Keratinocyte (primary cell): ENCODE data around the gene DSE. TPM values are rescaled to one million over a fixed set of nuclear protein-coding genes. Genes with fewer than 3 reads are reported as not detected.

Experiments used
- DNase-seq: peaks from one replicate; pipeline ENCODE4 v3.0.0-alpha.2; 2011; ENCODE audit warnings: low read depth, missing footprints, low spot score
- FAIRE-seq: peaks from 2 replicates; lab custom pipeline; 2011; peaks lifted over from hg19 to GRCh38; lab: Jason Lieb, UNC
- H2AFZ ChIP-seq: 2 replicates; pipeline ENCODE4 v1.6.0; 2012; ENCODE audit warnings: low read length, control low read depth, inconsistent platforms; ENCODE audit not compliant: control insufficient read depth
- H3K27ac ChIP-seq: 2 replicates; pipeline ENCODE4 v1.5.1; 2011; ENCODE audit warnings: low read length; ENCODE audit not compliant: control insufficient read depth, insufficient read depth
- H3K27me3 ChIP-seq: 3 replicates; pipeline ENCODE4 v1.6.0; 2011; ENCODE audit warnings: low read length; ENCODE audit not compliant: control insufficient read depth, insufficient read depth; ENCODE audit errors: extremely low read depth
- H3K36me3 ChIP-seq, 2 experiments: 2 replicates in 1 of 2; 3 replicates in 1 of 2; pipeline ENCODE4 v1.5.1; 2011; ENCODE audit warnings: low read length in 2 of 2, mild to moderate bottlenecking in 1 of 2; ENCODE audit not compliant: control insufficient read depth in 2 of 2, insufficient read depth in 2 of 2; ENCODE audit errors: extremely low read depth in 1 of 2
- H3K4me1 ChIP-seq: 3 replicates; pipeline ENCODE4 v1.5.1; 2011; ENCODE audit warnings: low read length; ENCODE audit not compliant: control insufficient read depth, insufficient read depth; ENCODE audit errors: extremely low read depth
- H3K4me2 ChIP-seq: 3 replicates; pipeline ENCODE4 v1.6.0; 2011; ENCODE audit warnings: low read depth, low read length; ENCODE audit not compliant: control insufficient read depth, insufficient read depth; ENCODE audit errors: extremely low read depth
- H3K4me3 ChIP-seq, 3 experiments: fragments of 200-600 bp in 1 of 3; sonication (generic) in 1 of 3; 2 replicates in 2 of 3; 3 replicates in 1 of 3; pipeline ENCODE4 v1.5.1; 2011 to 2016; ENCODE audit warnings: low read length in 3 of 3, mild to moderate bottlenecking in 3 of 3, control low read depth in 2 of 3, inconsistent platforms in 1 of 3, low read depth in 1 of 3, mixed read lengths in 1 of 3, mixed run types in 1 of 3, moderate library complexity in 1 of 3; ENCODE audit not compliant: control insufficient read depth in 2 of 3, insufficient read depth in 2 of 3; ENCODE audit errors: extremely low read depth in 1 of 3
- H3K79me2 ChIP-seq: 2 replicates; pipeline ENCODE4 v1.6.0; 2012; ENCODE audit warnings: low read length; ENCODE audit not compliant: control insufficient read depth, insufficient read depth
- H3K9ac ChIP-seq: 3 replicates; pipeline ENCODE4 v1.6.0; 2011; ENCODE audit warnings: low read length; ENCODE audit not compliant: control insufficient read depth, insufficient read depth; ENCODE audit errors: extremely low read depth
- H3K9me1 ChIP-seq: 3 replicates; pipeline ENCODE4 v1.6.0; 2011; ENCODE audit warnings: low read length; ENCODE audit not compliant: control insufficient read depth, insufficient read depth; ENCODE audit errors: extremely low read depth
- H3K9me3 ChIP-seq: 2 replicates; pipeline ENCODE4 v1.5.1; 2012; ENCODE audit warnings: low read depth, low read length; ENCODE audit not compliant: control insufficient read depth
- H4K20me1 ChIP-seq: 3 replicates; pipeline ENCODE4 v1.6.0; 2011; ENCODE audit warnings: low read length; ENCODE audit not compliant: control insufficient read depth, insufficient read depth; ENCODE audit errors: extremely low read depth
- EZH2 ChIP-seq: IDR thresholded peaks from one replicate; pipeline ENCODE4 v1.6.1; 2012; ENCODE audit warnings: inconsistent platforms, mild to moderate bottlenecking, low read length, moderate library complexity
- dilution Hi-C: fragments of 300-500 bp; cut with MboI; formaldehyde crosslinking; loops from one replicate; pipeline ENCODE4 v1.7.0; 2020; ENCODE audit warnings: low sequenced_read_pairs; ENCODE audit not compliant: extremely low pct_ligation_motif_present
- polyA plus RNA-seq, 5 experiments: library from polyadenylated mRNA; depleted of rRNA in 3 of 5; stranded (reverse) in 3 of 5; stranded (forward) in 1 of 5; unstranded in 1 of 5; fragments of >200 nt; gene quantifications; 1 replicate in 1 of 5; 2 replicates in 3 of 5; 3 replicates in 1 of 5; pipeline versions ENCODE4 v1.2.1 to v1.2.3, GENCODE V29; 2011 to 2012; ENCODE audit warnings: missing spikeins in 2 of 5, low read depth in 1 of 5, low replicate concordance in 1 of 5
- TF ChIP-seq, protein P1 (sequence below), 3 experiments: IDR thresholded peaks in 1 of 3; conservative IDR thresholded peaks in 1 of 3; optimal IDR thresholded peaks in 1 of 3; 2 replicates in 2 of 3; 3 replicates in 1 of 3; pipeline versions ENCODE3 to v1.5.1; 2011; ENCODE audit warnings: low read length in 3 of 3, mild to moderate bottlenecking in 3 of 3, moderate library complexity in 2 of 3, control low read depth in 1 of 3, inconsistent platforms in 1 of 3; ENCODE audit not compliant: insufficient read depth in 2 of 3; ENCODE audit errors: extremely low read depth in 1 of 3

The DSE gene
- polyA plus RNA-seq, 1 donor (not counting 4 experiments of a cell fraction or from before 2014, with no cell fraction given), result 99.7 TPM

DNA sequence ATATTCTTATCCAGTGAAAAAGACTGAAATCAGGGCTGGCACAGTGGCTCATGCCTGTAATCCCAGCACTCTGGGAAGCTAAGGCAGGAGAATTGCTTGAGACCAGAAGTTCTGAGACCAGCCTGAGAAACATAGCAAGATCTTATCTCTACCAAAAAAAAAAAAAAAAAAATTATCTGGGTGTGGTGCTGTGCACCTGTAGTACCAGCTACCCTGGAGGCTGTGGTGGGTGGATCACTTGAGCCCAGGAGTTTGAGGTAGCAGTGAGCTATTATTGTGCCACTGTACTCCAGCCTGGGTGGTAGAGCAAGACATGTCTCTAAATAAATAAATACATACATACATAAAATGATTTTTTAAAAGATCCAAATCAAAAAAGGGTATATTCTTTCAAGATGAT is 96.8 kb downstream of the DSE start:
- H3K9ac ChIP-seq, result no peak overlapping the region
- no peaks in the 10 kb centered on the region for H4K20me1 ChIP-seq
- no peaks in the 10 kb centered on the region for H3K36me3 ChIP-seq
- H3K4me3 ChIP-seq, result no peak overlapping the region
- DNase-seq (no peak), FAIRE-seq (no peak)
- no peak overlapping the region for H3K4me2 ChIP-seq
- TF ChIP-seq EZH2, result no peak
- TF ChIP-seq, protein P1, sequence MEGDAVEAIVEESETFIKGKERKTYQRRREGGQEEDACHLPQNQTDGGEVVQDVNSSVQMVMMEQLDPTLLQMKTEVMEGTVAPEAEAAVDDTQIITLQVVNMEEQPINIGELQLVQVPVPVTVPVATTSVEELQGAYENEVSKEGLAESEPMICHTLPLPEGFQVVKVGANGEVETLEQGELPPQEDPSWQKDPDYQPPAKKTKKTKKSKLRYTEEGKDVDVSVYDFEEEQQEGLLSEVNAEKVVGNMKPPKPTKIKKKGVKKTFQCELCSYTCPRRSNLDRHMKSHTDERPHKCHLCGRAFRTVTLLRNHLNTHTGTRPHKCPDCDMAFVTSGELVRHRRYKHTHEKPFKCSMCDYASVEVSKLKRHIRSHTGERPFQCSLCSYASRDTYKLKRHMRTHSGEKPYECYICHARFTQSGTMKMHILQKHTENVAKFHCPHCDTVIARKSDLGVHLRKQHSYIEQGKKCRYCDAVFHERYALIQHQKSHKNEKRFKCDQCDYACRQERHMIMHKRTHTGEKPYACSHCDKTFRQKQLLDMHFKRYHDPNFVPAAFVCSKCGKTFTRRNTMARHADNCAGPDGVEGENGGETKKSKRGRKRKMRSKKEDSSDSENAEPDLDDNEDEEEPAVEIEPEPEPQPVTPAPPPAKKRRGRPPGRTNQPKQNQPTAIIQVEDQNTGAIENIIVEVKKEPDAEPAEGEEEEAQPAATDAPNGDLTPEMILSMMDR (optimal IDR thresholded peaks at IDR 0.05 in 1 of 3, IDR thresholded peaks at IDR 0.05 in 1 of 3, conservative IDR thresholded peaks at IDR 0.05 in 1 of 3; ENCODE audit: extremely low read depth in 1 of 3, insufficient read depth in 2 of 3, low read length in 3 of 3), result no peak
- H3K9me1 ChIP-seq, result no peaks in the 10 kb centered on the region
- H2AFZ ChIP-seq, result no peak overlapping the region
- dilution Hi-C loops, result no loop called here
- no peaks in the 10 kb centered on the region for H3K9me3 ChIP-seq
- H3K27ac ChIP-seq, result no peak overlapping the region
- H3K79me2 ChIP-seq, result no peaks in the 10 kb centered on the region
- H3K4me1 ChIP-seq, result no peaks in the 10 kb centered on the region
- no peaks in the 10 kb centered on the region for H3K27me3 ChIP-seq

GRCh38 chr6:116468293-116468692 is 97.5 kb downstream of the DSE start:
- Histone ChIP-seq H3K4me1 (no peaks in the 10 kb centered on the region), H3K27me3 (no peaks in the 10 kb centered on the region), H2AFZ (no peak overlapping the region), H3K9me1 (no peaks in the 10 kb centered on the region), H3K27ac (no peak overlapping the region), H3K9me3 (no peaks in the 10 kb centered on the region), H3K4me3 (no peak overlapping the region), H3K9ac (no peak overlapping the region), H3K36me3 (no peaks in the 10 kb centered on the region), H3K79me2 (no peaks in the 10 kb centered on the region), H4K20me1 (no peaks in the 10 kb centered on the region), H3K4me2 (no peak overlapping the region)
- TF ChIP-seq, protein P1 (optimal IDR thresholded peaks at IDR 0.05 in 1 of 3, IDR thresholded peaks at IDR 0.05 in 1 of 3, conservative IDR thresholded peaks at IDR 0.05 in 1 of 3; ENCODE audit: extremely low read depth in 1 of 3, insufficient read depth in 2 of 3, low read length in 3 of 3), result no peak
- no peak for TF ChIP-seq EZH2
- dilution Hi-C loops, result no loop called here
- FAIRE-seq (no peak), DNase-seq (no peak)
